GM04504 (cell line): ENCODE measurements around the gene FBLN1.
A peak's percentile ranks its signal among the peaks of the same experiment; 100 is the strongest.
"Not testable (repeated sequence)": the region's sequence is repeated elsewhere in the genome, so short reads cannot be mapped to it uniquely, and the experiment has no call there.

ENCODE experiments used
- DNase-seq: peaks from one replicate; pipeline ENCODE4 v3.0.0-alpha.2; 2012; ENCODE audit warnings: low read depth

FBLN1 gene, protein sequence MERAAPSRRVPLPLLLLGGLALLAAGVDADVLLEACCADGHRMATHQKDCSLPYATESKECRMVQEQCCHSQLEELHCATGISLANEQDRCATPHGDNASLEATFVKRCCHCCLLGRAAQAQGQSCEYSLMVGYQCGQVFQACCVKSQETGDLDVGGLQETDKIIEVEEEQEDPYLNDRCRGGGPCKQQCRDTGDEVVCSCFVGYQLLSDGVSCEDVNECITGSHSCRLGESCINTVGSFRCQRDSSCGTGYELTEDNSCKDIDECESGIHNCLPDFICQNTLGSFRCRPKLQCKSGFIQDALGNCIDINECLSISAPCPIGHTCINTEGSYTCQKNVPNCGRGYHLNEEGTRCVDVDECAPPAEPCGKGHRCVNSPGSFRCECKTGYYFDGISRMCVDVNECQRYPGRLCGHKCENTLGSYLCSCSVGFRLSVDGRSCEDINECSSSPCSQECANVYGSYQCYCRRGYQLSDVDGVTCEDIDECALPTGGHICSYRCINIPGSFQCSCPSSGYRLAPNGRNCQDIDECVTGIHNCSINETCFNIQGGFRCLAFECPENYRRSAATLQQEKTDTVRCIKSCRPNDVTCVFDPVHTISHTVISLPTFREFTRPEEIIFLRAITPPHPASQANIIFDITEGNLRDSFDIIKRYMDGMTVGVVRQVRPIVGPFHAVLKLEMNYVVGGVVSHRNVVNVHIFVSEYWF

GRCh38 chr22:45502215-45503049, at the start of gene FBLN1:
FBLN1 (plus strand) TSS chr22:45502883; CDS start chr22:45502986, 103 bp downstream.
- no peak for DNase-seq

DNA sequence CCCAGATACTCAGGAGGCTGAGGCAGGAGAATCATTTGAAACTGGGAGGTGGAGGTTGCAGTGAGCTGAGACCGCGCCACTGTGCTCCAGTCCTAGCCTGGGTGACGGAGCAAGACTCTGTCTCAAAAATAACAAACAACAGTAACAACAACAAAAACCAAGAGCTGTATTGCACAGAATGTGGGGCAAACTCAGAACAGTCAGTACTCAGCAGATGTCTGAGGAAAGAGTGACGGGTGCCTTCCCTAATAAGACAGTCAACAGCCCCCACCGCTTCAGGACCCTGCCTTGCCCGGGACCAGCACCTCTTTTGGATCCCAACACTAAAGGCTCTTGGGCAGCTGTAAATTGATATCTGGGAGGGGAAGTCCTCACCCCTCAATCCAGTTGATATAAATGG, 48.9 kb upstream of the FBLN1 start:
- DNase-seq: no peak

GRCh38 chr22:45454275-45454674, 48.4 kb upstream of the FBLN1 start:
- peak; percentile 72 for DNase-seq

GRCh38 chr22:45455212-45455611, 47.5 kb upstream of the FBLN1 start:
- no peak for DNase-seq

DNA sequence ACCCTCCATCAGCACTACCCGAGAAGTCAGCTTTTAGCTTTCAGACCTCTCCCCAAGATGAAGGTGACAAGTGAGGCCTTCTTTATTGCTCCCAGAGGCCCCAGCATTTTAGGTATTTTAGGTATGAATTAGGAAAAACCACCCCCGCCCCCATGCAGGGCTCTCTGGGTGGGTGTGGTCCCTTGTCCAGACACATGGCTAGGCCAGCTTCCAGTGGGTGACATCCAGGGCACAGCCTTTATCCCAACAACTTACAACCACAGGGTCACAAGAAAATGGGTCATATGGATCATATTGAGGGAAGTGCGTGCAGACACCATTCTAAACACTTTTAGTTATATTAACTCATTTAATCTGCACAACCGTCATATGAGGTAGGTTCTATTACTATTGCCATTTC, 47.1 kb upstream of the FBLN1 start:
- DNase-seq: no peak

DNA sequence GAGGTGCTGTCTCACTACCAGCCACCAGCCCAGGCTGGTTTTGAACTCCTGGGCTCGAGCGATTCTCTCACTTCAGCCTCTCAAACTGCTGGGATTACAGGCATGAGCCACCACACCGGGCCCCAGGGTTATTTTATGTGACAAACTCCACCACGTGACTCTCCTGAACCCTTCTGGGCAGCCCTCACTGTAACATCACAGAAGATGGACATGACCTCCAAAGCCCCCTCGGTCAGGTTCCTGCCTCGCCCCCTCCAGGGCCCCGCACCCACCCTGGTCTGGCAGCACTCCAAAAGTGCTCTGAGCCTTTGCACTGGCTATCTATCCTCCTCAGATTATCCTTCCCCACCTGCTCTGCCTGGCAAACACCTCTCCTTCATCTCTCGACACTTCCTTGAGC, 45.9 kb upstream of the FBLN1 start:
- no peak for DNase-seq

DNA sequence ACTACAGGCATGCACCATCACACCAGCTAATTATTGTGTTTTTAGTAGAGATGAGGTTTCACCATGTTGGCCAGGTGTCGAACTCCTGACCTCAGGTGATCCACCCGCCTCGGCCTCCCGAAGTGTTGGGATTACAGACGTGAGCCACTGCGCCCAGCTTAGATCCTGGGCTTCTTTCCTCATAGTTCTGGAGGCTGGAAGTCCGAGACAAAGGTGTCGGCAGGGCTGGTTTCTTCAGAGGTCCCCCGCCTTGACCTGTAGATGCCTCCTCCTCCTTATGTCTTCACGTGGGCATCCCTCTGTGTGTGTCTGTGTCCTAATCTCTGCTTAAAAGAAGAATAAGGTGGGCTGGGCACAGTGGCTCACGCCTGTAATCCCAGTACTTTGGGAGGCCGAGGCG, 44.2 kb upstream of the FBLN1 start:
- no peak for DNase-seq

DNA sequence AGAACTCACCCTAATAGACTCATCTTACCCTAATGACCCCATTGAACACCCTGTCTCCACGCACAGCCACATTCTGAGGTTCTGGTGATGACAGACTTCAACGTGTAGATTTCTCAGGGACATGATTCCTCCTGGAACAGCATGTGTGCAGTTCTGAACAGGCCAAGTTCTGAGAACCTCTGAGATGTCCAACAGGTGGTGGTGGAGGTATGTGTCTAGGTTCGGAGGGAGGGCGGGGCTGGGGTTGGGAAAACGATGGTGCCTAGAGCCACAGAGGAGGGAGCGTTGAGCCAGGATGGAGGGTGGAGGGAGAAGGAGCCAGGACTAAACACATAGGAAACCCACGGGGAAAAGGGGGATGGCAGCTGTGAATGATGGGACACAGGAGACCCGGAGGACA, 43.4 kb upstream of the FBLN1 start:
- no peak for DNase-seq

DNA sequence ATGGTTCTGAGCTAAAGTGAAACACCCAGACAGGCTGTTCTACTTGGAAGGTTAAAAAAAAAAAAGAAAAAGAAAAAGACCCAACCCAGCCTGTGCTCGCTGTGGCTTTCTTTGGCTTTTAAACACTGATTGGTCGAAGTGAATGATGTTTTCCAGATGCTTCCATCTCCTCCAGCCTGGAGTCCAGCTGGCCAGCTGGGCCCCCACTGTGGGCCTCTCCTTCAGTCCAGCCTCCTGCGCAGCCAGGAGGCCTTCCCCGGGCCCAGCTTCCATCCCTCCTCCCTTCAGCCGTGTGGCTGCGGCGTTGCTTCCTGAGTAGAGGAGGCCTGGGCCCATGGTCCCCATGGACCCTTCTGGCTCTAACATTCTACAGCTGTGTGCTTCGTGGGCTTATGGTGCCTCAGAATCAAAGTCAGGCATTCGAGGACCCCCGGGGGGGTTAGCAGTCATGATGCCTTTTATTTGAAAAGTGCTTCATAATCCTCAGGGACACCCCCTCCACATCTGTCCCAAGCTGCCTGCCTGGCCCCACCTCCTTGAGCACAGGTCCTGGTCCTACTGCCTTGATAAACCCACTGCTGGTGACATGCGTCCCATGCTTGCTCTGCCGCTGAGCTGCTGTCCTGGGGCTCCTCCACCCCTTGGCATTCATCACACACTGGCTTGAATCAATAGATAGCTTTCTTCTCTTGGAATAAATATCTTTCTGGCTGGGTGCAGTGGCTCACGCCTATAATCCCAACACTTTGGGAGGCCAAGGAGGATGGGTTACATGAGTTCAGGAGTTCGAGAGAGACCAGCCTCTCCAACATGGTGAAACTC, 42.2 kb upstream of the FBLN1 start:
- peak; percentile 76 for DNase-seq

GRCh38 chr22:45462034-45462655, 40.5 kb upstream of the FBLN1 start:
- DNase-seq: no peak

DNA sequence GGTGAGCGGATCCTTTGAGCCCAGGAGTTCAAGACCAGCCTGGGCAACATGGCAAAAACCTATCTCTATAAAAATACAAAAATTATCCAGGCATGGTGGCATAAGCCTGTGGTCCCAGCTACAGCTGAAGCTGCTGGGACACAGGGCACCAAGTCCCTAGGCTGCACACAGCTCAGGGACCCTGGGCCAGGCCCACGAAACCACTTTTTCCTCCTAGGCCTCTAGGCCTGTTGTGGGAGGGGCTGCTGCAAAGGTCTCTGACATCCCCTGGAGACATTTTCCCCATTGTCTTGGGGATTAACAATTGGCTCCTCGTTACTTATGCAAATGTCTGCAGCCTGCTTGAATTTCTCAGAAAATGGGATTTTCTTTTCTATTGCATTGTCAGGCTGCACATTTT, 39.0 kb upstream of the FBLN1 start:
- DNase-seq: not testable (repeated sequence)

- DNase-seq: no peak
Observed at GRCh38 chr22:45465633-45466032, 37.0 kb upstream of the FBLN1 start.

GRCh38 chr22:45468872-45469271, 33.8 kb upstream of the FBLN1 start:
- peak; percentile 52 for DNase-seq

- DNase-seq: peak; percentile 57
Observed at GRCh38 chr22:45469281-45470073, 33.2 kb upstream of the FBLN1 start.

- DNase-seq: no peak
Observed at GRCh38 chr22:45470871-45471270, 31.8 kb upstream of the FBLN1 start.

- no peak for DNase-seq
Observed at GRCh38 chr22:45472426-45472825, 30.3 kb upstream of the FBLN1 start.

DNA sequence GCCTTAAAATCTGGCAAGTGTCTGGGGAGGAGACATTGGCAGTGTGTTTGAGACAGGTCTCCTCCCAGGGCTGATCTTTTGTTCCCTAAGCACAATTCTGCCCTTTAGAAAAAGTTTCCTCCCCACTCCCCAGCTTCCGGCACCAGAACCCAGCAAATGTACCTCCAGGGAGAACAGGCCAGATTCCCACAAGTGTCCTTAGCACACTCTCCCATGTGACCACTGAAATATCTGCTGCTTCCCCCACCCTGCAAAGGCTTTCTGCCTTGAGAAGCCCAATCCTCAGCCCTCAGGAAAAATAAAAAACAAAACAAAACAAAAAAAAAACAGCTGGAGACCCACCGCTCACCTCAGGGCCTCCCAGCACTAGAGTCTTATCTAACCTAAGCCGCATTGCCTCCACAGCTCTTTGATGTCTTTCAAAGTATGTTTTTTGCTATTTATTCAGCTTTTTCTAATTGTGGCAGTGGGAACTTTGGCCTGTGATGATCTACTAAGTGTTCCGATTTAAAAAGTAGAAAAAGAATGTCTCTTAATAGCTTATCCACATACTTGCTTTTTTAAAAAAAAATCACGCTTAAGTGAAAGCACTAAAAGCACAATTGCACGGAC, 29.0 kb upstream of the FBLN1 start:
- DNase-seq: no peak

GRCh38 chr22:45475063-45475747, 27.5 kb upstream of the FBLN1 start:
- no peak for DNase-seq

- no peak for DNase-seq
Observed at GRCh38 chr22:45475851-45476514, 26.7 kb upstream of the FBLN1 start.
